ELF-1 (cell line): ENCODE data around the gene AUTS2.

Source experiments
- DNase-seq: peaks from one replicate; pipeline ENCODE4 v3.0.0-alpha.2; 2016; ENCODE audit warnings: low read depth, low spot score

AUTS2 gene

DNA sequence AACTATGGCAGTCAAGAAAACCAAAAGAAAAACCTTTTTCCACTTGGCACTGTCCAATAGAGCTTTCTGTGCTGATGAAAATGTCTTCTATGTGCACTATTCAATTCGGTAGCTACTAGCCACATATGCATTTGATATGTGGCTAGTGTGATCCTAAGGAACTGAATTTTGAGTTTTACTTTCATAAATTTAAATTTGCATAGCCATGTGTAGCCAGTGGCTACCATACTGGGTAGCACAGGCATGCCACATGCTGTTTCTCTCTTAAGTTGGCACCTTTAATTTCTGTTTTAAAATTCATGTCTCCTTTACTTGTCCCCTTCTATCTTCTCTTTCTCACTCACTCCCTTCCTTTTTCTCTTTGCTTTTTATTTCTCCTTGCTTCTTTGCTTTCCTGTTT, 455.7 kb downstream of the AUTS2 start:
- DNase-seq = no peak

DNA sequence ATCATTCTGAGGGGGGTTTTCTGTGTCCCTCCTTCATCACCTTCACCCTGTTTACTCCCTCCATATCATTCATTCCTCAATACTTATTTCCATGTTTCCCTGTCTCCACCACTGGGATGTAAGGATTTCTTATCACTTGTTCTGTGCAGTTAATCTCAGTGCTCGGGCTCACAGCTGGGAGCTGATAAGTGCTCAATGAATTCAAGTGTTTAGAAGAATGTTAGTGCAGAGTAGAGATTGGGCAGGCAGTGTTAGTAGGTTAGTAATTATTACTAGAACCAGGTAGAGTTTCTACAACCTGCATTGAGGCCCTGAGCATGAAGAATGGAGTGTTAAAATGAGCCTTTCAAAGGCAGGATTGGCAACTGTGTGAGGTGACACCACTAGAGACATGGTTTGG, 458.1 kb downstream of the AUTS2 start:
- DNase-seq = no peak

DNA sequence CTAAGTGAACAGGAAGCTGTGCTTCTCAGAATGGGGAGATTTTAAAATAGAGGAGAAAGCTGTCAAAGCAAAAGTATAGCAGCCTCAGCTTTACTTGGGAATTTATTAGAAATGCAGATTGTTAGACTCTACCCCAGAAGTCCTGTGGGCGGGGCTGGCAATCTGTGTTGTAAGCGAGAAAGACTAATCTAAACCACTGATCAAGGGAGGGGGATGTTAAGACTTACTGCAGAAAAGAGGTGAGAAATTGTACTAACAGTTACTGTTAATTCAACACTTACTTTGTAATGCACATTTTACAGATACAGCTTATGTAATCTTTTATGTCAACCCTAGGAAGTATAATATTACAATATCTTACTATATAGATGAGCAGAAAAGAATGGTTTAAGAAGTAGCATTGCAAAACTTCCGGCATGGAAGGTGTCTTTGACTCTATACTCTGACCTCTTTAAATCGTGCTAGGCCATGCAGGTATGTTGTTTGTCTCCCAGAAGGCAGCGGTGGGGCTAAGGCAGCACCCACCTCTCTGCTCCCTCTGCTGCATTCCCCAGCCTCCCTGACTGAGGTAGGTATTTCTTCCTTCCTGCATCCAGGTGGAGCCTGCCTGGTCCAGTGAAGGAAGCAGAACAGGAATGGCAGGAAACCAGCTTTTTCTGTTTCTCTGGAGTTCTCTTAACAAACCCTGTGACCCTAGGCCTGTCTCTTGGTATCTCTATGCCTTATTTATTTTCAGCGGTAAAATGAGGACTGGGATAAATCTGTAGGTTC, 462.2 kb downstream of the AUTS2 start:
- peak; percentile 58 for DNase-seq

DNA sequence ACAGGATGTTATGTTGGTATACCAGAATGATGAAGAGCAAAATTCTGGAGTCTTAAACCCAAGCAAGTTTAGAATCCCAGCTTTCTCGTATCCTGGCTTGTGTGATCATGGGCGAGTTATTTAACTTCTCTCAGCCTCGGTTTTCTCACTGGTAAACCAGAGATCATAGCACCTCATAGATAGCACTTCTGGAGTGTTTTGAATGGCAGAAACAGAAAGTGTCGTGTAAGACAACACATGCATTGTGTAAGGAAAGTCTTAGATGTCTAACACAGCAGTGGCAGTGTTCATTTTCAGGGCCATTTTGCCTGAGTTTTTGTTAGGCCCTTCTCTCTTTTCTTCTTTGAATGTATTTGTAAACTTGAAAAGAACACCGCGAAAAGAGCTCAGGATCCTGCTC, 465.1 kb downstream of the AUTS2 start:
- no peak for DNase-seq

DNA sequence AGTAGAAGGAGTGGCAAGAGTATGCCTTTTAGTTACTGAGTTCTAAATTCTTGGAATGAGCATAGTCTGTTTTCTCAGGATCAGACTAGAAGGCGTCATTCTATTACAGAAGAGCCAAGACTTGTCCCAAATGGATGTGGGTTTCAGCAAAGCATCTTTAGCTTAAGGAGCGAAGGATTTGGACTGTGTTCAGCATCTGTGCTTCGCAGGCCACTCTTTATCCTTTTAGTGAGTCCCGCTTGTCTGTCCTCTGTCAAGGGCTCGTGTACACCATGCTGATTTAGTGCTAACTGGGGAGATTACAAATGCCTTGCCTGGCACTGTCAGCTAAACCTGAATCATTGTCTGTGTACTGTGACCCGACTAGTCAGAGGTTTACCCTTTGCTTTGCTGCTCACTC, 465.7 kb downstream of the AUTS2 start:
- no peak for DNase-seq

DNA sequence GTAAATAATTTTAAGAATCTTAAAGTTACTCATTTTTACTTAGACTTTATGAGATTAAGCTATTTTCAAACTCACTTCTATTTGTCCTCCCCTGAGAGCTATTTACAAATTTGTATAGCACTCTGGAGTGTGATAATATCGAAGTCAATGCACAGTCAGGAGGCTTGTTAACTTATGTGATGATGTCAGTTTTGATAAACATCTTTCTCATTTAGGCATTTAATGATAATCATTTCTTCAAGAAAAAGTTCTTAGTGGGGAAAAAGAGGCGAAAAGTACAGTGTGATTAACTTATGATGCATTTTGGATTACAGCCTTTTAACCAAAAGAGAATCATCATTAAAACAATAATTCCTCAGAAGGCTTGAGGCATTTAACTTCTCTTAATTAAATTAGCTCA, 468.6 kb downstream of the AUTS2 start:
- no peak for DNase-seq

- no peak for DNase-seq
These were observed 470.3 kb downstream of the AUTS2 start for GRCh38 chr7:70068531-70068930.

GRCh38 chr7:70069977-70070376, 471.7 kb downstream of the AUTS2 start:
- DNase-seq = no peak

- DNase-seq = no peak
These were observed 473.5 kb downstream of the AUTS2 start for GRCh38 chr7:70071766-70072165.

- no peak for DNase-seq
These were observed 473.9 kb downstream of the AUTS2 start for GRCh38 chr7:70072220-70072619.

DNA sequence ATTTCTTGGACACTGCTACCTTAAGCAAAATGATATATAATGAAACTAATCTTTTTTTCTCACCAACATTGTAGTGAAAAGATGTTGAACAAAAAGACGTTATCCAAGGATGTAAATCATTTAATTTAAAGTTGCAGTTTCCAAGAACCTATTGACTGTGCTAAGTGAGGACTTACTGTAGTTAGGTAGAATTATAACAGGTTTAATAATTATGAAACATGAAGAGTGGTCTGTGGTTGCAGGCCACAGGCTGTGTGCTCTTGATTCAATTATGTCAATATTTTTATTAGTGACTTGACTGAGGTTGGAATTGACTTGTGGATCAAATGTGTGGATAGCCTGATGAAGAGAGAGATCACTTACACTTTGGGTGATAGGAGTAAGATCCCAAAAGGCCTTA, 478.1 kb downstream of the AUTS2 start:
- DNase-seq = no peak

DNA sequence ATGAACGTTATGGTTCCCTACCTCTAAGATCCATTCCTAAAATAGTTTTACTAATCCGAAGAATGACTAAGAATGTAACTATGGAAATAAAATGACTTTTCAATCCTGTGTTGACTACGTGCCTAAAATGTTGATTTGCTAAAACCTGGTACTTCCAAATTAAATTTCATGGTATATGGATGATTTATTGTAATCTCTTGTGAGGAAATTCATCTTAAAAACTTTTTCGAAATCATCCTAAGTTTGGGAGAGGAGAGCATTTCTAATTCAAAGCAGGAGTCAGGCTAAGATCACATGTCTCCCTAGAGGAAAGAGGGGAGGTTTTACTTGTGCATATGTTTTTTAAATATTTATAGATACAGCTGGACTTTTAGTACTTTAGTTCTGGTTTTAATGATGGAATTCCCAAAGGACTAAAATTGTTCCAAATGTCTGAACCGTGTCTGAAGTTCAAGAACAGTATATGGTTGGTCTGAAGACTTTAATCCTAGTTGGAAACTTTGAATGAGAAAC, 483.9 kb downstream of the AUTS2 start:
- DNase-seq = no peak

DNA sequence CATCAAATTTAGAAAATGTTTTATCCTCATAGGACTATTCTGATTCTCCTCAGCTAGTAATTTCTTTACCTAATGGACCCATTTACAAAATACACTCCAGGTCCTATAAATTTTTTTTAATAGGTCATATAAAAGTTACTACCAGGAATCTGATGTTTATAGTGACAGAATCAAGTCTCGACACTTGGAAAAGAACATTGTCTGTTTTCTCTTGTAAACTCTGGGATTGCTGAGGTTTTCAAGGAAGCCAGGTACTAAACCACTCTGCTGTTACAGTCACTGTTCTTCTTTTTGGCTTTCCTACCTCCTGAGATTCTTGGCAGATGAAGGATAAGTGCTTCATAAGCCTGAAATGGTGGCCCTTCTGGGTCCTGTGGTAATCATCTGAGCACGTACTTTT, 493.1 kb downstream of the AUTS2 start:
- no peak for DNase-seq

GRCh38 chr7:70092314-70093204, 494.3 kb downstream of the AUTS2 start:
- DNase-seq = no peak

DNA sequence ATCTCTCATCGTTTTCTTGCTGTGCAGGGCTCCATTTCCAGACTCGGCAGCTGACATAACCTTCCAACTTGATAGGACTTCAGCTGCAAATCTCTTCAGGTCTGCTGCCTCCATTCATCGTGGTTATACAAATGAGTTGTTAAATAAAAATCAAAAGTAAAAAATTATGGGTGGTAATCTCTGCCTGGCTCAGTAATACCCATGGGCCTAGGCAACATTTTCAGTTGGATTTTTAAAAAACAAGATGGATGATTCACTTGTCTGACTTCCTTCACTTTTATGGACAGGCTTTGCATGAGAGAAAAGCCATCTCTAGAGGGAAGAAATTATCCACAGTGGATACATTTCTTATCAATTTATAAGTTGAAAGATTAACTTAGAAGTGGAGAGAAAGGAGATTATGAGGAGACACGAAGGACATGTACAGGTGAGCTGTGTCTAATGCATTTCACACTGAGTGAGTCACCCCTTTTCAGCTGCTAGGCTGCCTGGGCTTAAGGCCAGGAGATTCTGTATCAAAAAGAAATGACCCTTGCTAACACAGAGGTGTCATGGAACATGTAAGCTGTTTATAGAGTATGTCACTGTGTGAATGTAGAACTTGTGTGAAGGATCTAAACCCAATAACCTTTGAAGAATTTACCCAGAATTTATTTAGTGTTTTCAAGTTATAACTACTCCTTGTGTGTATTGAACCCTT, 495.1 kb downstream of the AUTS2 start:
- no peak for DNase-seq

GRCh38 chr7:70094831-70095230, 496.6 kb downstream of the AUTS2 start:
- DNase-seq = no peak

GRCh38 chr7:70097645-70098044, 499.4 kb downstream of the AUTS2 start:
- no peak for DNase-seq

- DNase-seq = no peak
These were observed 499.9 kb downstream of the AUTS2 start for GRCh38 chr7:70098133-70098561.

DNA sequence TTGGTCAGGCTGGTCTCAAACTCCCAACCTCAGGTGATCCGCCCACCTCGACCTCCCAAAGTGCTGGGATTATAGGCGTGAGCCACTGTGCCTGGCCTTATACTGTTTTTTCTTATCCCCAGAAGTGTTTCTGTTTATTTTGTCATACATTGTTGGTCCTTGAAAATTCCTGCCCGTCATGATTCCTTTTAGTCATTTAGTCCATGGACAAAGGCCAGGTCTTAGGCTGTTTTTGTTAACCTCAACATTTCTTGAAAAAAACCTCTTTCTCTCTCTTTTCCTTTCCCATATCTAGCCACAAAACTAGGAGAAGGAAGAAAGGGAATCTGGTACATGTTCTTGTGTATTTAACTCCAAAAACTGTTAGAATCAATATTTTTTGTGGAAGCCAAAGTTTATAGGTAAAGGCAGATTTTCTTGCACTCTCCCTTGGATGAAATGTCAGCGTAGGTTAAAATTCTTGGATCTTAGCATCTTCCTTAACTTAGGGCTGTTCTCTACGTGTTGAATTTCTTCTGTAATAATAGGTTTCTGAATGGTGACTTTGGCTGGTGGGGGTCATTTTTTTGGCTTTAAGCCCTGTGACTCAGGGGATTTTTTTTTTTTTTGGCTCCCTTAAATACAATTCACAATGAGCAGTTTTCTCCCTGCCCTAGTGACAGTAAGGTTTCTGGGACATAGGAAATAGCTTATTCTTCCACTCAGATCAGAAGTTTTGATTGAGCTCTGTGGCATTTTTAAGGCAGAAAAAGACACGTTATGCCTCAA, 500.8 kb downstream of the AUTS2 start:
- DNase-seq = no peak

DNA sequence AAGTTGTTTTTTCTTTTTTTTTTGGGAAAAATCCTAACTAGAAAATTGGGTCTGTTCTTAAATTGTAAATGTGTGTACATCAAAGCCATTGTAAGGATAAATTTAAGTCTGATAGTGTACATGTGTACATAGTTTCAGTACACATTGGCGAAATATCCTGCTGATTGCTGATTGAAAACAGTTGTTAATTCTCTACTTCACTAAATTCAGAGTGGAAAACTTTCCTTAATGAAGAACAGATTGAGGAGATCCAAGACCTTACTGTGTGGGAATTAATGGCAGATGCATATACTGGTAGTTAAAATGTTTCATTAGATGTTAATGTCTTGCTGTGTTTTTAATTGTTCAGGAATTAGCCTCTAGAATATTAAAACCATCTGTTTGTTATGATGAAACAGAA, 506.0 kb downstream of the AUTS2 start:
- no peak for DNase-seq

DNA sequence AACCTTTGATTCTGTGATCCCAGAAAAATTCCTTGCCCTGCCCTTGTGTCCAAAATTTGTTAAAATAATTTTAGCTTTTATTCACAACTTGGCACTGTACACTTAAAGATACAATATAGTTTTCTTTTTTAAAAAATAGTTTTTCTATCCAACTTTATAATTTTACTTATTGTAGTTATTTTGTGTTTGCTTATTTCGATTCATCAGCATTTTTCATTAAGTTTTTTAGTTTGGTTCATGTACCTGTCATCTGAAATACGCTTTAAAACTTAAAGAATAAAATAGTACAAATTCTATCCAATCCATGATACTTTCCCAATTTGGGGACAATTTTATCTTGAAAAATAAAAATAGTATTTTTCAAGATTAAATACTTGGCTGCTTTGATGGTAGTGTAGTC, 514.8 kb downstream of the AUTS2 start:
- no peak for DNase-seq
